ENCODE measurements around the gene SLC9A9.

SLC9A9 gene

DNA sequence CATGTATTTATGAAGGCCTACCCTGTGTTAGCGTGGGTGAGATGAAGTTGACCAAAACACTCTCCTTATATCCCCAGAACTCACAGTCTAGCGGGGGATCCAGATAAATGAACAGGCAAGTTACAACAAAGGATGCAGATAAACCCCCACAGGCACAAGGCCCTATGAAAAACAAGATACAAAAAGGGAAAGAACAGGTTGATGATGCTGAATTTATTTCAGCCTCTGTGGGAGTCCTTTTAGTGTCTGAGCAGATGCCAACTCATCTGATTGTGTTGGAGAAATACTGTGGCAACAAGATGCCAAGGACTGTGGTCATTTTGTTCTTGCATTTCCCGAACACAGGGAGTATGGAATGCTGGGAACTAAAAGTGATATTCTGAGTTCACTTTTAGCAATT is 428.7 kb downstream of the SLC9A9 start:
- H3K4me3 ChIP-seq (ENCODE audit: control insufficient read depth, low read depth, low read length), result no peak overlapping the region
- TF ChIP-seq, protein P1, sequence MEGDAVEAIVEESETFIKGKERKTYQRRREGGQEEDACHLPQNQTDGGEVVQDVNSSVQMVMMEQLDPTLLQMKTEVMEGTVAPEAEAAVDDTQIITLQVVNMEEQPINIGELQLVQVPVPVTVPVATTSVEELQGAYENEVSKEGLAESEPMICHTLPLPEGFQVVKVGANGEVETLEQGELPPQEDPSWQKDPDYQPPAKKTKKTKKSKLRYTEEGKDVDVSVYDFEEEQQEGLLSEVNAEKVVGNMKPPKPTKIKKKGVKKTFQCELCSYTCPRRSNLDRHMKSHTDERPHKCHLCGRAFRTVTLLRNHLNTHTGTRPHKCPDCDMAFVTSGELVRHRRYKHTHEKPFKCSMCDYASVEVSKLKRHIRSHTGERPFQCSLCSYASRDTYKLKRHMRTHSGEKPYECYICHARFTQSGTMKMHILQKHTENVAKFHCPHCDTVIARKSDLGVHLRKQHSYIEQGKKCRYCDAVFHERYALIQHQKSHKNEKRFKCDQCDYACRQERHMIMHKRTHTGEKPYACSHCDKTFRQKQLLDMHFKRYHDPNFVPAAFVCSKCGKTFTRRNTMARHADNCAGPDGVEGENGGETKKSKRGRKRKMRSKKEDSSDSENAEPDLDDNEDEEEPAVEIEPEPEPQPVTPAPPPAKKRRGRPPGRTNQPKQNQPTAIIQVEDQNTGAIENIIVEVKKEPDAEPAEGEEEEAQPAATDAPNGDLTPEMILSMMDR (IDR thresholded peaks at IDR 0.05; ENCODE audit: control insufficient read depth, insufficient read depth, low read depth, low read length, missing control alignments), result no peak
- no peak for DNase-seq (ENCODE audit: low read depth)

DNA sequence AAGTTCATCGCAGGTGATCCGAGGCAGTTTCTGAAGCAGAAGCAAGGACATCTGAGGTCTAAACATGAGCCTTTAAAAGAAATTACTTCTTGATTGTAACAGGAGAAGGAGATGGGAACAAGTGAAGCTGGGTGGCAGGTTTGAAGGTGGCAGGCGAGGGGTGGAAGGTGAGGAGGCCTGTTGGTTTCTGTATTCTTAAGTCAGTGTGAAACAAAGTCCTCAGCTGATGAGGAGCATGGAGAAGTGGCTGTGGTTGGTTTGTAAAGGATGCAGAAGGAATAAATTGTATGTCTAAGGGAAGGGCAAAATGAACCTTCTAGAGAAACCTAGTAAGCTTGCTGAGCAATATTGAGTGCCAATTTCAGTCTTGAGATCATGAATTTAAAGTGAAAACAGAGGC is 429.9 kb downstream of the SLC9A9 start:
- no peak overlapping the region for H3K4me3 ChIP-seq (ENCODE audit: control insufficient read depth, low read depth, low read length)
- DNase-seq (ENCODE audit: low read depth), result no peak
- TF ChIP-seq, protein P1 (IDR thresholded peaks at IDR 0.05; ENCODE audit: control insufficient read depth, insufficient read depth, low read depth, low read length, missing control alignments), result no peak

GRCh38 chr3:143416229-143416628 is 432.0 kb downstream of the SLC9A9 start:
- H3K4me3 ChIP-seq (ENCODE audit: control insufficient read depth, low read depth, low read length), result no peak overlapping the region
- DNase-seq (ENCODE audit: low read depth), result no peak
- TF ChIP-seq, protein P1 (IDR thresholded peaks at IDR 0.05; ENCODE audit: control insufficient read depth, insufficient read depth, low read depth, low read length, missing control alignments), result no peak

GRCh38 chr3:143414571-143415253 is 433.6 kb downstream of the SLC9A9 start:
- no peak for DNase-seq (ENCODE audit: low read depth)
- TF ChIP-seq, protein P1 (IDR thresholded peaks at IDR 0.05; ENCODE audit: control insufficient read depth, insufficient read depth, low read depth, low read length, missing control alignments), result no peak
- no peak overlapping the region for H3K4me3 ChIP-seq (ENCODE audit: control insufficient read depth, low read depth, low read length)

DNA sequence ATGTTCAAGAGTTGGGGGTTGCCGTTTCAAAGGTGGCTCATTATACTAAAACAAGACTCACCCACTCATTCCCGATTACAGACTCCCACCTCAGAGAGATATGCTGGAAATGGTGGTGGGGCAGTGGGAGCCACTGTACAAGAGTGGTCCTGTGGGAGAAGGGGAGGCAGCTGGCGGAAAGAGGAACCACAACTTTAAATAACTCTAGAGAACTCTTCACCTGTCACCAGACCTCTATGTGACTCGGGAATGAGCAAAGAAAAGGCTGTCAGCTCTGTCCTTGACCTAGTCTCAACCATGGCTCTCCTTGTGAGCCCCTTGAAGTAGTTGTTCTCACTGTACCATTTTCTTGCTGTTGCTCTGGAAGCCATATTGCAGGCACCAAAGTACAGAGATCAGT is 434.9 kb downstream of the SLC9A9 start:
- TF ChIP-seq, protein P1 (IDR thresholded peaks at IDR 0.05; ENCODE audit: control insufficient read depth, insufficient read depth, low read depth, low read length, missing control alignments), result no peak
- H3K4me3 ChIP-seq (ENCODE audit: control insufficient read depth, low read depth, low read length), result no peak overlapping the region

GRCh38 chr3:143412084-143412483 is 436.2 kb downstream of the SLC9A9 start:
- H3K4me3 ChIP-seq (ENCODE audit: control insufficient read depth, low read depth, low read length), result no peak overlapping the region
- no peak for DNase-seq (ENCODE audit: low read depth)
- TF ChIP-seq, protein P1 (IDR thresholded peaks at IDR 0.05; ENCODE audit: control insufficient read depth, insufficient read depth, low read depth, low read length, missing control alignments), result no peak

More for the DNA sequence above, 434.9 kb downstream of the SLC9A9 start:
- DNase-seq (ENCODE audit: low read depth), result no peak

Data from AG09309 (cell line).